Adrenal gland (tissue), 5 donors: Measurements from ENCODE around the gene KCNQ4.

ENCODE experiments used
- CTCF ChIP-seq, 6 experiments: fragments of 450-650 bp in 4 of 6; fragments of 200-600 bp in 2 of 6; sonication (generic) in 1 of 6; IDR thresholded peaks; 1 replicate in 5 of 6; 2 replicates in 1 of 6; pipeline versions ENCODE4 v1.5.1 to v1.8.0; 2016 to 2021; ENCODE audit warnings: antibody characterized with exemption in 6 of 6, mild to moderate bottlenecking in 2 of 6, moderate library complexity in 1 of 6
- POLR2A ChIP-seq, 2 donors: fragments of 450-650 bp; IDR thresholded peaks; one replicate each; pipeline ENCODE4 v1.6.1; 2017; ENCODE audit warnings: antibody characterized with exemption in 2 of 2, mild to moderate bottlenecking in 2 of 2, moderate library complexity in 1 of 2
- donor health status: DM: no; HTN: no; CAD: no.

GRCh38 chr1:40740039-40740996, 43.3 kb upstream of the KCNQ4 start:
- TF ChIP-seq POLR2A (IDR thresholded peaks at IDR 0.05) (no peak), CTCF (IDR thresholded peaks at IDR 0.05) (no peak)
